NT2/D1 (cell line): Measurements from ENCODE around the gene CUTA.
A peak's percentile ranks its signal among the peaks of the same experiment; 100 is the strongest.
"Not testable (repeated sequence)": the region's sequence is repeated elsewhere in the genome, so short reads cannot be mapped to it uniquely, and the experiment has no call there.

Experiments used
- DNase-seq: peaks from one replicate; pipeline ENCODE4 v3.0.0-alpha.2; 2011; ENCODE audit warnings: low read depth, low spot score
- H3K27me3 ChIP-seq: 2 replicates; pipeline ENCODE4 v1.6.0; 2011; ENCODE audit warnings: mild to moderate bottlenecking; ENCODE audit not compliant: insufficient read length, insufficient read depth
- H3K36me3 ChIP-seq: 2 replicates; pipeline ENCODE4 v1.6.1; 2011; ENCODE audit warnings: mild to moderate bottlenecking, low read length, mixed read lengths; ENCODE audit not compliant: insufficient read depth, insufficient read length
- H3K4me1 ChIP-seq: 2 replicates; pipeline ENCODE4 v1.5.1; 2011; ENCODE audit not compliant: insufficient read depth, insufficient read length
- H3K4me3 ChIP-seq: 2 replicates; pipeline ENCODE4 v1.5.1; 2011; ENCODE audit warnings: low read depth; ENCODE audit not compliant: insufficient read length
- H3K9ac ChIP-seq: 2 replicates; pipeline ENCODE4 v1.6.0; 2011; ENCODE audit warnings: low read depth; ENCODE audit not compliant: insufficient read length
- H3K9me3 ChIP-seq: 2 replicates; pipeline ENCODE4 v1.5.1; 2011; ENCODE audit warnings: mild to moderate bottlenecking, low read length; ENCODE audit not compliant: insufficient read depth
- SUZ12 ChIP-seq: IDR thresholded peaks from 2 replicates; pipeline ENCODE4 v1.6.1; 2011; ENCODE audit not compliant: insufficient read length, insufficient read depth; ENCODE audit errors: extremely low read depth
- YY1 ChIP-seq: IDR thresholded peaks from 2 replicates; pipeline ENCODE4 v1.6.1; 2011; ENCODE audit not compliant: insufficient read length, insufficient read depth
- ZNF274 ChIP-seq: IDR thresholded peaks from 2 replicates; pipeline ENCODE4 v1.6.1; 2011; ENCODE audit warnings: mild to moderate bottlenecking, low read depth, low read length

The CUTA gene

DNA sequence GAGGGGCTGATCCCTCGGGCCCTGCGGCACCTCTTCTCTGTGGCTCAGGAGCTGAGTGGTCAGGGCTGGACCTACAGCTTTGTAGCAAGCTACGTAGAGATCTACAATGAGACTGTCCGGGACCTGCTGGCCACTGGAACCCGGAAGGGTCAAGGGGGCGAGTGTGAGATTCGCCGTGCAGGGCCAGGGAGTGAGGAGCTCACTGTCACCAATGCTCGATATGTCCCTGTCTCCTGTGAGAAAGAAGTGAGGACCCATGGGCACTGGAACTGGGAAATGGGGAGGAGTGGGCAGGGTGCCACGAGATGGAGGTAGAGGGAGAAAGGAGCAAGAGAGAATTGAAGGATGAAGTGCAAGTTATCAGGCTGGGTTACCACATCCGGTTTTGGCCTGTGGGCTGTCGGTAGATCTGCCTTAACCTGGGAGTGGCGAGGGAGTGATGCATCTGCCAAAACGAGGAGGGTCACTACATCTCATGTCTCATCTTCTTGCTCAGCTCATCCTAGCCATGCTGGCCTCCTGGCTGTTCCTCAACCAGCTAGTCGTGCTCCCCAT, 12.4 kb downstream of the CUTA start:
- H3K9me3 ChIP-seq = no peaks in the 10 kb centered on the region
- H3K27me3 ChIP-seq = no peaks in the 10 kb centered on the region
- H3K9ac ChIP-seq = no peak overlapping the region
- H3K4me3 ChIP-seq = no peak overlapping the region
- H3K36me3 ChIP-seq = peaks cover 66% of the 10 kb centered on the region
- TF ChIP-seq YY1 (no peak), SUZ12 (no peak), ZNF274 (no peak)
- no peak for DNase-seq
- no peaks in the 10 kb centered on the region for H3K4me1 ChIP-seq

DNA sequence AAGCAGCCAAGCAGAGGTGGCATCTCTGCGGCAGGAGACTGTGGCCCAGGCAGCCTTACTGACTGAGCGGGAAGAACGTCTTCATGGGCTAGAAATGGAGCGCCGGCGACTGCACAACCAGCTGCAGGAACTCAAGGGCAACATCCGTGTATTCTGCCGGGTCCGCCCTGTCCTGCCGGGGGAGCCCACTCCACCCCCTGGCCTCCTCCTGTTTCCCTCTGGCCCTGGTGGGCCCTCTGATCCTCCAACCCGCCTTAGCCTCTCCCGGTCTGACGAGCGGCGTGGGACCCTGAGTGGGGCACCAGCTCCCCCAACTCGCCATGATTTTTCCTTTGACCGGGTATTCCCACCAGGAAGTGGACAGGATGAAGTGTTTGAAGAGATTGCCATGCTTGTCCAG, 13.0 kb downstream of the CUTA start:
- H3K4me3 ChIP-seq = no peak overlapping the region
- DNase-seq = no peak
- no peaks in the 10 kb centered on the region for H3K27me3 ChIP-seq
- H3K9me3 ChIP-seq = no peaks in the 10 kb centered on the region
- no peak overlapping the region for H3K9ac ChIP-seq
- TF ChIP-seq SUZ12 = no peak
- TF ChIP-seq ZNF274 = no peak
- TF ChIP-seq YY1 = no peak
- H3K4me1 ChIP-seq = no peaks in the 10 kb centered on the region
- H3K36me3 ChIP-seq = peaks cover 72% of the 10 kb centered on the region

DNA sequence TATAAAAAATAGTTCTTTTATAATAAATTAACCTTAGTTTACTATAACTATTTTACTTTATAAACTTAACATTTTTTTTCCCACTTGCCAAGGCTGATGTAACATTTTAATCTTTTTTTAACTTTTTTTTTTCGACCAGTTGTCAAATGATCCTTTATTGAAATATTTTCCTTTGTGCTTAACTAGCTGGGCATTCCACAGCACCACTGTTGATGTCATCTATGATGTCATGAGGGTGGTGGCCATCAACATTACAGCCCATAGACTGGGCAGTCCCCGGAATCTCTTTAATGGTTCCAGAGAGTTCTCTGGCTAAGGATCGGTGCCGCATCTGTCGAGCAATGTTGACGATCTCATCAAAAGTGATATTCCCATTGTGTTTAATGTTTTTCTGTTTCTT, 18.0 kb downstream of the CUTA start:
- H3K9me3 ChIP-seq, H3K4me3 ChIP-seq, DNase-seq, H3K27me3 ChIP-seq, H3K9ac ChIP-seq, H3K4me1 ChIP-seq: not testable (repeated sequence)
- peaks cover 69% of the 10 kb centered on the region for H3K36me3 ChIP-seq

DNA sequence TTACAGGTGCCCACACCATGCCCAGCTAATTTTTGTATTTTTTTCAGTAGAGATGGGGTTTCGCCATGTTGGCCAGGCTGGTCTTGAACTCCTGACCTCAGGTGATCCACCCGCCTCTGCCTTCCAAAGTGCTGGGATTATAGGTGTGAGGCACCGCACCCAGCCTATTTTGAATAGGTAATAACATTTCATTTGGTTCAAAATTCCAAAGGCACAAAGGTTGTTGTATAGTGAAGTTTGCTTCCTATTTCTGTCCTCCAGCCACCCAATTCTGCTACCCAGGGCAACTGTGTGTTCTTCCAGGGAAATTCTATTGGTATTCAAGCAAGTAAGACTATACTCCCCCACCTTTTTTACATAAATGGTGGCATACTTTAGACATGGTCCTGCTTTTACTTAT, 19.3 kb downstream of the CUTA start:
- peaks cover 64% of the 10 kb centered on the region for H3K36me3 ChIP-seq
- not testable (repeated sequence) for H3K9me3 ChIP-seq, H3K4me3 ChIP-seq, DNase-seq, H3K9ac ChIP-seq, H3K27me3 ChIP-seq, H3K4me1 ChIP-seq

DNA sequence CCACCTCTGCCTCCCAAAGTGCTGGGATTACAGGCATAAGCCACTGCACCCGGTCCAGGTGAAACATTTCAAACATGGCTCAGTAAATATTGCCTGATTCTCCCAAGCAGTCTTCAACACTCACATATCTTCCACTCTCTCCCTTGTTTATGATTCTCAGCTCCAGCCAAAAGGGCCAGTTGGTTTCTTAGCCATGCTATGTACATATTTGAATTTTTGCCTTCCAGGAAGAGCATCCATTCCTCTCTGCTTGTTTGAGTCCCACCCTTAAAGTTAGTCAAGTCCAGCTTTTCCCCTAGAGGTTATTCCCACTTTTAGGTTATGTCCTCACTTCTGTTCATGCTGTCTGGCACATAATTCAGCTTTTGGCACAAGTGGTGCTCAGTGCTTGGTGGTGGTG, 20.4 kb downstream of the CUTA start:
- Histone ChIP-seq H3K36me3 (peaks cover 53% of the 10 kb centered on the region), H3K4me1 (no peaks in the 10 kb centered on the region), H3K4me3 (no peak overlapping the region), H3K27me3 (no peaks in the 10 kb centered on the region), H3K9me3 (no peaks in the 10 kb centered on the region), H3K9ac (no peak overlapping the region)
- DNase-seq = no peak
- TF ChIP-seq ZNF274 (no peak), YY1 (no peak), SUZ12 (no peak)

DNA sequence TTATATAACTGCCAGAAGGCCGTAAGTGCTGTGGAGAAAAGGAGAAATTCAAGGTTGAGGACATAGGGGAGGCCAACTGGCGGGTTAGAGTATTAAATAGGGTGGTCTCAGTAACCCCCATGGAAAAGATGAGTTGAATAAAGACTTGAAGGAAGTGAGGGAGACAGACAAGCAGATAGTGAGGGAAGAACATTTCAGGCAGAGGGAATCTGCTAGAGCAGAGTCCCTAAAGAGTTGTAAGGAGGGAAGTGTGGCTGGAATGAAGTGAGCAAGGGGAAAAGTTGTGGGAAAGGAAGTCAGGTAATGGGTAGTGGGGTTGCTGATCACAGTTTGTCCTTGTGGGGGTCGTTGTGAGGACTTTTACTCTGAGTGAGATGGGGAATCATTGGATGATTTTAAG, 24.9 kb downstream of the CUTA start:
- TF ChIP-seq SUZ12 (no peak), YY1 (no peak), ZNF274 (no peak)
- H3K4me3 ChIP-seq = peak overlapping the region; percentile 85

DNA sequence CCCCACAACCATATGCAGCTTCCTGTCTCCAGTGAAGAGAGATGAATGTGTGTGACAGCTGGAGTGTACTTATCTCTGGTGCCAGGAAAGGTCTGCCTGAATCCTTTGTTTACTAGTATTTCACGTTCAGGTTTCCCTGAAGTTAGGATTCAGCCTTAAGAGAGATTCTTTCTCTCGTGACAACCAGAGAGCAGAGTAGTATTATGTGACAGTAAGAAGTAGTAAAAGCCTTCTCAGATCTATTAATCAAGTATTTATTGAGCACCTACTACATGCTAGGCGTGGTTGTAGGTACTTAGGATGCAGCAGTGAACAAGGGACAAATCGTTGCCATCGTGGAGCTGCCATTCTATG, 25.3 kb downstream of the CUTA start:
- Histone ChIP-seq H3K9me3 (no peaks in the 10 kb centered on the region), H3K9ac (peak overlapping the region; percentile 90), H3K4me3 (peak overlapping the region; percentile 85), H3K4me1 (no peaks in the 10 kb centered on the region), H3K27me3 (no peaks in the 10 kb centered on the region), H3K36me3 (peaks cover 15% of the 10 kb centered on the region)
- DNase-seq = no peak
- TF ChIP-seq SUZ12 (no peak), ZNF274 (no peak), YY1 (no peak)

More for the DNA sequence above, 24.9 kb downstream of the CUTA start:
- Histone ChIP-seq H3K4me1 (no peaks in the 10 kb centered on the region), H3K36me3 (peaks cover 19% of the 10 kb centered on the region), H3K9me3 (no peaks in the 10 kb centered on the region), H3K27me3 (no peaks in the 10 kb centered on the region), H3K9ac (peak overlapping the region; percentile 90)
- DNase-seq = no peak

DNA sequence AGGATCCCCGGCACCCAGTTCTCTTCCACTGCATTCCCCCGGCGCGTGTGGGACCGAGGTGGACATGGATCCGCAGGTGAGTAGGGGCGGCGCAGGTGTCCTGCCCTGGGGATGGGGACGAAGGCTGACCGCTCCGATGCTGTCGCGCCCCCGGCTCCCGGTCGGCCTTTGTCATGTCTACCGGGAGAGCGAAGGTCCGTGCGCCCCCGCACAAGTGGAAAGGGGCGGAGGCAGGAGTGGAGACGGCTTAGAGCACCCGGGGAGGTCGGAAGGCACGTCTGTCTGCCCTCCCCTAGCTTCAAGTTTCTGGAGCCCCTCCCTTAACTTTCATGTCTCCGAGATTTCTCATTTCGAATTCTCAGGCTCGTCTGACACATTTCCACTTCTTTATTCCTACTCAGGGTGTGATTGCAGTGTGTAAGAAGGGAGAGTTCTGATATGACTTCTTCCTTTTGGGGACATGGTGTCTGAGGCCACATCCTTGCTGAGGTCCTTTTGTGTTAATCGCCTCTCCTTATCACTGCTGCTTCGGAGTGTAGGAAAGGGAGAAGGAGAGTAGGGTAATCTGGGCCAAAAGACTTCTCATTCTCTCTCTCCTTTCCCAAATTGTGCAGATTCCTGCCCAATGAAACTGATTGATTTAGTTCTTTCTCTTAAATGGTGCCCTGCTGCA, 25.8 kb downstream of the CUTA start:
- H3K36me3 ChIP-seq = peaks cover 13% of the 10 kb centered on the region
- H3K4me1 ChIP-seq = no peaks in the 10 kb centered on the region
- H3K4me3 ChIP-seq = peak overlapping the region; percentile 85
- no peaks in the 10 kb centered on the region for H3K27me3 ChIP-seq
- H3K9ac ChIP-seq = peak overlapping the region; percentile 90
- TF ChIP-seq ZNF274 = no peak
- no peak for TF ChIP-seq YY1
- no peak for TF ChIP-seq SUZ12
- no peak for DNase-seq
- H3K9me3 ChIP-seq = no peaks in the 10 kb centered on the region
